Subcutaneous abdominal adipose tissue (tissue), 5 donors: ENCODE measurements around the gene SLIT3.

Source experiments
- H3K27ac ChIP-seq: one replicate; pipeline ENCODE4 v1.7.0; 2013; ENCODE audit warnings: low read depth, mild to moderate bottlenecking, inconsistent platforms, low read length, moderate library complexity
- H3K27me3 ChIP-seq, 5 donors: one replicate each; pipeline ENCODE4 v1.7.0; 2013; ENCODE audit warnings: low read length in 5 of 5, inconsistent platforms in 1 of 5; ENCODE audit not compliant: control insufficient read depth in 5 of 5, insufficient read depth in 4 of 5
- H3K36me3 ChIP-seq, 5 donors: one replicate each; pipeline ENCODE4 v1.7.0; 2013; ENCODE audit warnings: low read length in 5 of 5; ENCODE audit not compliant: control insufficient read depth in 5 of 5, insufficient read depth in 5 of 5
- H3K4me1 ChIP-seq, 5 donors: one replicate each; pipeline ENCODE4 v1.7.0; 2013; ENCODE audit warnings: low read length in 5 of 5, mild to moderate bottlenecking in 3 of 5, moderate library complexity in 1 of 5; ENCODE audit not compliant: control insufficient read depth in 5 of 5, insufficient read depth in 5 of 5
- H3K4me3 ChIP-seq, 5 donors: one replicate each; pipeline ENCODE4 v1.7.0; 2013; ENCODE audit warnings: low read length in 5 of 5, low read depth in 1 of 5
- H3K9ac ChIP-seq, 5 donors: one replicate each; pipeline ENCODE4 v1.7.0; 2013; ENCODE audit warnings: low read length in 5 of 5, mild to moderate bottlenecking in 4 of 5, moderate library complexity in 3 of 5
- H3K9me3 ChIP-seq, 5 donors: one replicate each; pipeline ENCODE4 v1.7.0; 2013; ENCODE audit warnings: low read length in 5 of 5; ENCODE audit not compliant: control insufficient read depth in 5 of 5
- donor health status: healthy.
- donor health status: healthy.
- donor health status: healthy.
- donor health status: healthy.
- donor health status: healthy.

SLIT3 gene

GRCh38 chr5:168934169-168934568 is 366.8 kb downstream of the SLIT3 start:
- Histone ChIP-seq H3K27me3 (no peaks in the 10 kb centered on the region), H3K4me3 (no peak overlapping the region), H3K9ac (no peak overlapping the region), H3K4me1 (peaks cover 0 to 20% (median 11%) of the 10 kb centered on the region in 5 donors), H3K27ac (no peak overlapping the region), H3K9me3 (no peaks in the 10 kb centered on the region), H3K36me3 (no peaks in the 10 kb centered on the region)

GRCh38 chr5:168932400-168933189 is 368.3 kb downstream of the SLIT3 start:
- H3K4me3 ChIP-seq = no peak overlapping the region
- no peaks in the 10 kb centered on the region for H3K36me3 ChIP-seq
- H3K27me3 ChIP-seq = no peaks in the 10 kb centered on the region
- H3K4me1 ChIP-seq = peaks cover 0 to 20% (median 11%) of the 10 kb centered on the region in 5 donors
- no peak overlapping the region for H3K9ac ChIP-seq
- H3K27ac ChIP-seq = no peak overlapping the region
- no peaks in the 10 kb centered on the region for H3K9me3 ChIP-seq

GRCh38 chr5:168931638-168932345 is 369.1 kb downstream of the SLIT3 start:
- no peak overlapping the region for H3K4me3 ChIP-seq
- H3K36me3 ChIP-seq = no peaks in the 10 kb centered on the region
- H3K9me3 ChIP-seq = no peaks in the 10 kb centered on the region
- no peak overlapping the region for H3K27ac ChIP-seq
- peaks cover 0 to 20% (median 11%) of the 10 kb centered on the region in 5 donors for H3K4me1 ChIP-seq
- no peaks in the 10 kb centered on the region for H3K27me3 ChIP-seq
- no peak overlapping the region for H3K9ac ChIP-seq

GRCh38 chr5:168929656-168930055 is 371.3 kb downstream of the SLIT3 start:
- Histone ChIP-seq H3K9ac (no peak overlapping the region), H3K36me3 (no peaks in the 10 kb centered on the region), H3K27me3 (no peaks in the 10 kb centered on the region), H3K4me1 (peaks cover 0 to 20% (median 11%) of the 10 kb centered on the region in 5 donors), H3K27ac (no peak overlapping the region), H3K9me3 (no peaks in the 10 kb centered on the region), H3K4me3 (no peak overlapping the region)

GRCh38 chr5:168925160-168925559 is 375.8 kb downstream of the SLIT3 start:
- Histone ChIP-seq H3K4me1 (no peaks in the 10 kb centered on the region), H3K4me3 (no peak overlapping the region), H3K9me3 (no peaks in the 10 kb centered on the region), H3K27me3 (peaks cover 0 to 4% (median 2%) of the 10 kb centered on the region in 5 donors), H3K36me3 (no peaks in the 10 kb centered on the region), H3K27ac (no peak overlapping the region), H3K9ac (no peak overlapping the region)

- peaks cover 0 to 6% (median 2%) of the 10 kb centered on the region in 5 donors for H3K27me3 ChIP-seq
- H3K4me1 ChIP-seq = peaks cover 0 to 4% (median 3%) of the 10 kb centered on the region in 5 donors
- no peaks in the 10 kb centered on the region for H3K9me3 ChIP-seq
- no peak overlapping the region for H3K4me3 ChIP-seq
- no peak overlapping the region for H3K27ac ChIP-seq
- H3K36me3 ChIP-seq = no peaks in the 10 kb centered on the region
- no peak overlapping the region for H3K9ac ChIP-seq
Observed at GRCh38 chr5:168921147-168921866, 379.6 kb downstream of the SLIT3 start.

GRCh38 chr5:168920019-168920810 is 380.7 kb downstream of the SLIT3 start:
- Histone ChIP-seq H3K9ac (no peak overlapping the region), H3K36me3 (no peaks in the 10 kb centered on the region), H3K4me3 (no peak overlapping the region), H3K27ac (no peak overlapping the region), H3K27me3 (peaks cover 0 to 6% (median 2%) of the 10 kb centered on the region in 5 donors), H3K9me3 (no peaks in the 10 kb centered on the region), H3K4me1 (peaks cover 0 to 8% (median 5%) of the 10 kb centered on the region in 5 donors)

- no peak overlapping the region for H3K27ac ChIP-seq
- no peaks in the 10 kb centered on the region for H3K9me3 ChIP-seq
- H3K4me1 ChIP-seq = peaks cover 0 to 8% (median 5%) of the 10 kb centered on the region in 5 donors
- H3K27me3 ChIP-seq = peaks cover 0 to 6% (median 2%) of the 10 kb centered on the region in 5 donors
- H3K36me3 ChIP-seq = no peaks in the 10 kb centered on the region
- no peak overlapping the region for H3K4me3 ChIP-seq
- H3K9ac ChIP-seq = no peak overlapping the region
Observed at GRCh38 chr5:168917947-168918600, 382.9 kb downstream of the SLIT3 start.

- H3K36me3 ChIP-seq = no peaks in the 10 kb centered on the region
- H3K27ac ChIP-seq = no peak overlapping the region
- peaks cover 0 to 8% (median 5%) of the 10 kb centered on the region in 5 donors for H3K4me1 ChIP-seq
- H3K27me3 ChIP-seq = peaks cover 0 to 6% (median 2%) of the 10 kb centered on the region in 5 donors
- no peak overlapping the region for H3K4me3 ChIP-seq
- H3K9me3 ChIP-seq = no peaks in the 10 kb centered on the region
- H3K9ac ChIP-seq = no peak overlapping the region
Observed at GRCh38 chr5:168916852-168917251, 384.1 kb downstream of the SLIT3 start.
